Dendritic cell treated with granulocyte-macrophage colony-stimulating factor and Interleukin-4, amounts not matched to agents 40 ng/mL and 50 ng/mL, for 4 days (primary cell): ENCODE measurements around the gene PECR.

Source experiments
- H3K27ac Mint-ChIP-seq: one replicate; pipeline ENCODE4 v1.8.0; 2022; ENCODE audit warnings: mild to moderate bottlenecking, mixed read lengths
- H3K27me3 Mint-ChIP-seq: one replicate; pipeline ENCODE4 v1.8.0; 2022; ENCODE audit warnings: mild to moderate bottlenecking, mixed read lengths
- H3K36me3 Mint-ChIP-seq: one replicate; pipeline ENCODE4 v1.8.0; 2022; ENCODE audit warnings: low read depth, mixed read lengths
- H3K4me1 Mint-ChIP-seq: one replicate; pipeline ENCODE4 v1.8.0; 2022; ENCODE audit warnings: low read depth, mixed read lengths
- H3K4me3 Mint-ChIP-seq: one replicate; pipeline ENCODE4 v1.8.0; 2022; ENCODE audit warnings: mild to moderate bottlenecking, moderate library complexity, mixed read lengths
- H3K9me3 Mint-ChIP-seq: one replicate; pipeline ENCODE4 v1.8.0; 2022; ENCODE audit warnings: mixed read lengths
- intact Hi-C: fragments of 100-400 bp; cut with micrococcal nuclease; formaldehyde crosslinking; loops from one replicate; pipeline ENCODE4 v1.15.0; 2022

Gene PECR

GRCh38 chr2:216072473-216072872 is 9.1 kb downstream of the PECR start:
- intact Hi-C loops = no loop called here
- H3K27ac Mint-ChIP-seq = no peak overlapping the region
- H3K27me3 Mint-ChIP-seq = no peaks in the 10 kb centered on the region
- peaks cover 6% of the 10 kb centered on the region for H3K4me1 Mint-ChIP-seq
- H3K36me3 Mint-ChIP-seq = no peaks in the 10 kb centered on the region
- no peak overlapping the region for H3K4me3 Mint-ChIP-seq
- no peaks in the 10 kb centered on the region for H3K9me3 Mint-ChIP-seq

DNA sequence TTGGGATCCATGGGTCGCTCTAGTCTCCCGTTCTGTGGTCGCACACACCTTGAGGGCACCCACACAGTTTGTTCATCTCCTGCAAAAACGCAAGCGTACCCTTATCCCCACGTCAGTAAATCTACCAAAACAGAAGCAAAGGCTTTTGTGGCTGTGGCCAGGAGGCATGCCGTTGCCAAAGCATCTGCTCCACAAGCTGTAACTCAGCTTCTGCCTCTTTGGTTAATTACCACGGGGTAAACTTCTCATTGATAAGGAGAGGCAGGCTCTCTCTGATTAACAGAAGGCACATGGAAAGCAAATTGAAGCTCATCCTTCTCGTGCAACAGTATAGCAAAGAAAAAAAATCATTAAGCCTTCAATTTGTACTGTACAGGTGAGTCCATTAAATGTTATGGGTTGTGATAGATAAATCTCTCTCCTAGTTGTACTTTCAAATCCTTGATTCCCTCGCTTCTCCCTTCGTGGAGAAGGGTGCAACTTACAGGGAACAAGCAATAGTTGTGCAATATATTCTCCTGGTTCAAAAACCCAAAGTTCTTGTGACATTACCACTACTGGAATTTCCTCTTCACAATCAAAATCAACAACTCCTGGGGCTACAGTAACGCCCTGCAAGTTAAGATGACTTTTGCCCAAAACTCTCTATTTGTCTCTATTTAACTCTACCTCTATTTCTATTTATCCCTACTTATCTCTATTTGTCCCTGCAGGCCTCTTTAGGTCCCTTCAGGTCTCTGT is 10.3 kb downstream of the PECR start:
- Mint-ChIP-seq H3K4me1 (peaks cover 6% of the 10 kb centered on the region), H3K27ac (no peak overlapping the region), H3K4me3 (no peak overlapping the region), H3K9me3 (no peaks in the 10 kb centered on the region), H3K36me3 (no peaks in the 10 kb centered on the region), H3K27me3 (no peaks in the 10 kb centered on the region)
- intact Hi-C loops = no loop called here

DNA sequence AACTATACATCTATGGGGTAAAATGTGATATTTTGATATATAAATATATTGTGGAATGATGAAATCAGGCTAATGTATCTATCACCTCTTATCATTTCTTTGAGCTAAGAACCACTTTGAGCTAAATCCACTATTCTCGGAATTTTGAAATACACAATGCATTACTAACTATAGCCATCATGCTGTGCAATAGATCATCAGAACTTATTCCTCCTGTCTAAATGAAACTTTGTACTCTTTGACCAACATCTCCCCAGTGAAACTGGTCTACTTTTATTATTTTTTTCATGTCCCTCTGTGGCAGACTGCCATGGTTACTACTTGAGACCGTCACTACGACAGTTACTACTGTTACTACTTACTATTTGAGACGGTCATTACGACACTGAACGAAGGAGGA is 11.4 kb downstream of the PECR start:
- Mint-ChIP-seq H3K4me1 (peaks cover 6% of the 10 kb centered on the region), H3K36me3 (no peaks in the 10 kb centered on the region), H3K4me3 (no peak overlapping the region), H3K9me3 (no peaks in the 10 kb centered on the region), H3K27me3 (no peaks in the 10 kb centered on the region), H3K27ac (no peak overlapping the region)
- intact Hi-C loops = no loop called here

- Mint-ChIP-seq H3K4me1 (peaks cover 6% of the 10 kb centered on the region), H3K9me3 (no peaks in the 10 kb centered on the region), H3K27ac (no peak overlapping the region), H3K4me3 (no peak overlapping the region), H3K27me3 (no peaks in the 10 kb centered on the region), H3K36me3 (no peaks in the 10 kb centered on the region)
- intact Hi-C loops = no loop called here
These were observed 12.6 kb downstream of the PECR start for GRCh38 chr2:216069028-216069427.

DNA sequence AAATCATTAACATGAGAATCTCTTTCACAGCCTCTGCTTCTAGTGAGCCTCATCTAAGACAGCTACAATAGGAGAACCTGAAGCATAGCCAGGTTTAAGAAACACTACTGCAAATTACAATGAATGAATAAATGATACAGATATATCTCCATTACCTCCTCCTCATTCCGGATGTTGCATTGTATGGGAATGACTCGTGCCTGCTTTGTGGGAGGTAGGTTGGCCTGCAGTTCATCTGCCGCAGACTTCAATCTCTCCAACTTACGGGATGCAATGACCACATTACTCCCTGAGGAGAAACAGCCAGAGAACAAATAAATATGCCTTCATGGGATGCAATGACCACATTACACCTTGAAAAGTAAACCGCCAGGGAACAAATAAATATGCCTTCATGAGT is 15.4 kb downstream of the PECR start:
- intact Hi-C loops = no loop called here
- H3K36me3 Mint-ChIP-seq = peaks cover 7% of the 10 kb centered on the region
- no peak overlapping the region for H3K4me3 Mint-ChIP-seq
- no peak overlapping the region for H3K27ac Mint-ChIP-seq
- no peaks in the 10 kb centered on the region for H3K9me3 Mint-ChIP-seq
- H3K27me3 Mint-ChIP-seq = no peaks in the 10 kb centered on the region
- H3K4me1 Mint-ChIP-seq = no peaks in the 10 kb centered on the region

DNA sequence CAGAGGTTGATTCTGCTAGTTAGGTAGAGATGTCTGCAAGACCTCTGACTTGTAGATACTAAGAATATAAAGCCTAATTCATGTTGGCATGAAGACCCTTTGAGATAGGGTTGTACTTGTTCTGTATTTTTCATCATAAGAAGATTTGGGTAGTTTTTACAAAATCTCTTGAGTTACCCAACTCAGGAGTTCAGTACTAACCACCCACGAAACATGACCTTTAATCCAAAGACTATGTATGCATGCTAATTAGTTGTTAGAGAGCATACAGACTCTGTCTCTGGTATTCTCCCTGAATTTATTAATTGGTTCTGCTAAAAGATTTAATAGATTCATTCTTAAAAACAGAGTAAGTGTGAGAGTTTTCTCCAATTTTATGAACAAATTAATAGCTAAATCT is 16.9 kb downstream of the PECR start:
- Mint-ChIP-seq H3K27me3 (no peaks in the 10 kb centered on the region), H3K36me3 (peaks cover 7% of the 10 kb centered on the region), H3K9me3 (no peaks in the 10 kb centered on the region), H3K27ac (no peak overlapping the region), H3K4me1 (no peaks in the 10 kb centered on the region), H3K4me3 (no peak overlapping the region)
- intact Hi-C loops = no loop called here

- H3K27ac Mint-ChIP-seq = no peak overlapping the region
- peaks cover 7% of the 10 kb centered on the region for H3K36me3 Mint-ChIP-seq
- no peak overlapping the region for H3K4me3 Mint-ChIP-seq
- no peaks in the 10 kb centered on the region for H3K4me1 Mint-ChIP-seq
- H3K9me3 Mint-ChIP-seq = no peaks in the 10 kb centered on the region
- intact Hi-C loops = no loop called here
- H3K27me3 Mint-ChIP-seq = no peaks in the 10 kb centered on the region
These were observed 17.5 kb downstream of the PECR start for GRCh38 chr2:216064014-216064630.

- peaks cover 7% of the 10 kb centered on the region for H3K36me3 Mint-ChIP-seq
- intact Hi-C loops = no loop called here
- no peak overlapping the region for H3K27ac Mint-ChIP-seq
- no peaks in the 10 kb centered on the region for H3K9me3 Mint-ChIP-seq
- no peak overlapping the region for H3K4me3 Mint-ChIP-seq
- no peaks in the 10 kb centered on the region for H3K27me3 Mint-ChIP-seq
- H3K4me1 Mint-ChIP-seq = peaks cover 6% of the 10 kb centered on the region
These were observed 22.3 kb downstream of the PECR start for GRCh38 chr2:216059233-216059834.

DNA sequence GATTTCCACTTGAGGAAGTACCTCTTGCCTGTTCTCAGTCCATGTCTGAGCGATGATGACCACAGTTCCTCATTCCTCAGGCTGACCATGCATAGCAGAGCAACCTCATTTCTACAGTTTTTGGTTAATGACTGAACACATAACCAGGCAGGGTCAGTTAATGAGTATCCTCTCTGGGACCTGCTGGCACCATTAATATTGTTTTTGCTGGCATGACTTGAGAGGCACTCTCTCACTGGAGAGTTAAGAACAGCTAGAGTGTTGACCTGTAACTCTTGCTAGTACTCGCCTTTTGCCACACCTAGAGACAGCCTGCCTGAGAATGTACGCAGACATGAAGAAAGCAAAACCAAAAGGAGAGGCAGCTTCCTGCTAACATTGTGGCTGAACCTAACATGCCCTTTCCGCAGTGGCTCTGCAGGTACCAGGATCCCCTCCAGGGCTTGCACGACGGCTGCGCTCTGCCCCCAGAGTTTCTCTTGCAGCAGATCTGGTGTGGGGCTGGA is 23.9 kb downstream of the PECR start:
- no peaks in the 10 kb centered on the region for H3K9me3 Mint-ChIP-seq
- intact Hi-C loops = no loop called here

GRCh38 chr2:216056739-216057138 is 24.9 kb downstream of the PECR start:
- Mint-ChIP-seq H3K27me3 (no peaks in the 10 kb centered on the region), H3K4me1 (peaks cover 6% of the 10 kb centered on the region), H3K36me3 (peaks cover 3% of the 10 kb centered on the region), H3K4me3 (no peak overlapping the region), H3K27ac (no peak overlapping the region), H3K9me3 (no peaks in the 10 kb centered on the region)
- intact Hi-C loops = no loop called here

More for the DNA sequence above, 23.9 kb downstream of the PECR start:
- Mint-ChIP-seq H3K36me3 (peaks cover 7% of the 10 kb centered on the region), H3K4me3 (no peak overlapping the region), H3K27me3 (no peaks in the 10 kb centered on the region), H3K4me1 (peaks cover 6% of the 10 kb centered on the region), H3K27ac (no peak overlapping the region)

- intact Hi-C loops = no loop called here
- Mint-ChIP-seq H3K4me1 (peaks cover 6% of the 10 kb centered on the region), H3K27me3 (no peaks in the 10 kb centered on the region), H3K9me3 (no peaks in the 10 kb centered on the region), H3K27ac (no peak overlapping the region), H3K4me3 (no peak overlapping the region), H3K36me3 (no peaks in the 10 kb centered on the region)
These were observed 25.9 kb downstream of the PECR start for GRCh38 chr2:216055680-216056079.

DNA sequence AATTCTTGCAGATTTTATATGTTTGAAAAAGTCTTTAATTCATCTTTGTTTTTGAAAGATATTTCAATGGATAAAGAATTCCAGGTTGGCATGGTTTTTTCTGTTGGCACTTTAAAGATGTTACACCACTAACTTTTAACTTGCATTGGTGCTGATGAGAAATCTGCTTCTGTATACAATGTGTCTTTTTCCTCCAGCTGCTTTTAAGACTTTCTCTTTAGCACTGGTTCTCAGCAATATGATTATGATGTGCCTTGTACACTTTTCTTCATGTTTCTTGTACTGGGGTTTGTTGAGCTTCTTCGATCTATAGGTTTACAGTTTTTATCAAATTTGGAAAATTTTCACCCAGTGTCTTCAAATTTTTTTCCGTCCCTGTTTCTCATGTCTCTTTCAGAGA is 29.2 kb downstream of the PECR start:
- Mint-ChIP-seq H3K36me3 (peaks cover 7% of the 10 kb centered on the region), H3K4me3 (no peak overlapping the region), H3K27ac (no peak overlapping the region), H3K27me3 (no peaks in the 10 kb centered on the region), H3K4me1 (no peaks in the 10 kb centered on the region), H3K9me3 (no peaks in the 10 kb centered on the region)
- intact Hi-C loops = no loop called here

- H3K27ac Mint-ChIP-seq = no peak overlapping the region
- H3K4me1 Mint-ChIP-seq = no peaks in the 10 kb centered on the region
- intact Hi-C loops = no loop called here
- no peaks in the 10 kb centered on the region for H3K27me3 Mint-ChIP-seq
- H3K36me3 Mint-ChIP-seq = peaks cover 7% of the 10 kb centered on the region
- H3K9me3 Mint-ChIP-seq = no peaks in the 10 kb centered on the region
- no peak overlapping the region for H3K4me3 Mint-ChIP-seq
These were observed 30.3 kb downstream of the PECR start for GRCh38 chr2:216051350-216051749.

DNA sequence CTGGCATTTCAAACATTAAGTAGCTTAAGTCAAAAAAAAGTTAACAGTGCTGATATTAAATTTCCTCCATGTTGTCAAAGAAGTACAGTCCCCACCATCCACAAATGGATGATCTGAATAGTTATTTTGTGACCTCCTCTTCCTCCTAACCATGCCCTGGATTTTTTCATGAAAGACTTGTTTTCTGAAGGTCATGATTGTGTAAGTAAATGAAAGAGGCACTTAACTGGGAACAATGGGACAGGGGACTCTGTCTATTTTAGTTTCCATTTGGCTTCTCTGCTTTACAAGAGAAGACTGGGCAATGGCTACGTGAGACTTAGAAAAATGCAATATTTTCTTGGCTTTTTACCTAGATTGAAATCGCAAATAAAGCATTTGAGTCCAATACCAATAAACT is 32.2 kb downstream of the PECR start:
- H3K36me3 Mint-ChIP-seq = peaks cover 7% of the 10 kb centered on the region
- no peak overlapping the region for H3K4me3 Mint-ChIP-seq
- H3K27me3 Mint-ChIP-seq = no peaks in the 10 kb centered on the region
- H3K9me3 Mint-ChIP-seq = no peaks in the 10 kb centered on the region
- H3K4me1 Mint-ChIP-seq = no peaks in the 10 kb centered on the region
- intact Hi-C loops = no loop called here
- H3K27ac Mint-ChIP-seq = no peak overlapping the region
